A673 (cell line): ENCODE results near the gene ZCCHC24.

Experiments
- EZH2 ChIP-seq: fragments of 200-600 bp; sonication (generic); IDR thresholded peaks from 2 replicates; pipeline ENCODE4 v1.6.1; 2017; ENCODE audit warnings: borderline replicate concordance, low read depth, mild to moderate bottlenecking, mixed read lengths, antibody characterized with exemption, low read length; ENCODE audit not compliant: poor library complexity, severe bottlenecking
- TF ChIP-seq, protein P1 (sequence below): fragments of 300-800, 200-600 bp; sonication (generic); conservative IDR thresholded peaks from 2 replicates; pipeline ENCODE4 v1.5.1; 2017; ENCODE audit warnings: low read depth, mild to moderate bottlenecking, antibody characterized with exemption, low read length, moderate library complexity, mixed read lengths

DNA sequence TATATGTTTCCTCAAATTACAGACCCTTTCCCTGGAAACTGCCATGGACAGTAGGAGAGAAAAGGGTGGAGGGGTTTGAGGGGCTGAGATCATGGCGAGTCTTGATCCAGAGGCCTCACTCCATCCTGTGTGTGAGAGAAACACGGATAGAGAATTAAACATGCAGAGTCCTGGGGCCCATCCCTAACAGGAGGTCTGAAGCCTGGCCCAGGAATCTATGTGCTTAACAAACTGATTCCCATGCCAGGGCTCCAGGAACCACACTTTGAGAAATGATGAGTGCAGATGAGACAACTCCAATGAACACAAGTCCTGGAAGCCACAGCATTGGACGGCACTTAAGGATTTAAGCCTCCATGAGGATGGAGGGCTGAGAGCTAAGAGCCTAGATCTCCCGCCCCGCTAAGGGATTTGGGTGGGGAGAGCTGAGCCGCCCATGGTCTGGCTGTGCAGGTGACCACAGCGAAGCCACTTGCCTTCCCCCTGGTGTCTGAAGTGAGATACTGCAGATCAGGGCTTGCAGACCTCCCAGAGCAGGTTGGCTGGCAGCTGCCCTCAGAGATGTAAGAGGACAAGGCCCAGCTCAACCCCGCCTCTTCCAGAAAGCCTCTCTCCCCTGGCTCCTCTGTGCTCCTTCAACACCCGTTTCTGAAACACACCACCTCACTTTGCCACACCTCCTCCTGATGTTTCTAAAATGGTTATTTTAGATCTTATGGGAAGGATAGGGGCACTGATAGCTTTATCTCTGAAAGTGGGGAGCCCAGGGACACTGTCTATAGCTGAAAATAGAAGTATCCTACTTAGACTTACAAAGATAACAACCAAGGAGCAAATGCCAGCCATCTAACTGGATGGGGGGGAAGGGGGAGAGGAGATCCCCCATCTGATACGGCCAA lies 42.1 kb upstream of the ZCCHC24 start:
- TF ChIP-seq, protein P1, sequence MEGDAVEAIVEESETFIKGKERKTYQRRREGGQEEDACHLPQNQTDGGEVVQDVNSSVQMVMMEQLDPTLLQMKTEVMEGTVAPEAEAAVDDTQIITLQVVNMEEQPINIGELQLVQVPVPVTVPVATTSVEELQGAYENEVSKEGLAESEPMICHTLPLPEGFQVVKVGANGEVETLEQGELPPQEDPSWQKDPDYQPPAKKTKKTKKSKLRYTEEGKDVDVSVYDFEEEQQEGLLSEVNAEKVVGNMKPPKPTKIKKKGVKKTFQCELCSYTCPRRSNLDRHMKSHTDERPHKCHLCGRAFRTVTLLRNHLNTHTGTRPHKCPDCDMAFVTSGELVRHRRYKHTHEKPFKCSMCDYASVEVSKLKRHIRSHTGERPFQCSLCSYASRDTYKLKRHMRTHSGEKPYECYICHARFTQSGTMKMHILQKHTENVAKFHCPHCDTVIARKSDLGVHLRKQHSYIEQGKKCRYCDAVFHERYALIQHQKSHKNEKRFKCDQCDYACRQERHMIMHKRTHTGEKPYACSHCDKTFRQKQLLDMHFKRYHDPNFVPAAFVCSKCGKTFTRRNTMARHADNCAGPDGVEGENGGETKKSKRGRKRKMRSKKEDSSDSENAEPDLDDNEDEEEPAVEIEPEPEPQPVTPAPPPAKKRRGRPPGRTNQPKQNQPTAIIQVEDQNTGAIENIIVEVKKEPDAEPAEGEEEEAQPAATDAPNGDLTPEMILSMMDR, result peak; percentile 70
- no peak for TF ChIP-seq EZH2
